Suppressor macrophage (primary cell): ENCODE results near the gene COA3.

Source experiments
- DNase-seq, 4 experiments: peaks; one replicate each; pipeline ENCODE4 v3.0.0-alpha.2; 2020 to 2022

The COA3 gene

DNA sequence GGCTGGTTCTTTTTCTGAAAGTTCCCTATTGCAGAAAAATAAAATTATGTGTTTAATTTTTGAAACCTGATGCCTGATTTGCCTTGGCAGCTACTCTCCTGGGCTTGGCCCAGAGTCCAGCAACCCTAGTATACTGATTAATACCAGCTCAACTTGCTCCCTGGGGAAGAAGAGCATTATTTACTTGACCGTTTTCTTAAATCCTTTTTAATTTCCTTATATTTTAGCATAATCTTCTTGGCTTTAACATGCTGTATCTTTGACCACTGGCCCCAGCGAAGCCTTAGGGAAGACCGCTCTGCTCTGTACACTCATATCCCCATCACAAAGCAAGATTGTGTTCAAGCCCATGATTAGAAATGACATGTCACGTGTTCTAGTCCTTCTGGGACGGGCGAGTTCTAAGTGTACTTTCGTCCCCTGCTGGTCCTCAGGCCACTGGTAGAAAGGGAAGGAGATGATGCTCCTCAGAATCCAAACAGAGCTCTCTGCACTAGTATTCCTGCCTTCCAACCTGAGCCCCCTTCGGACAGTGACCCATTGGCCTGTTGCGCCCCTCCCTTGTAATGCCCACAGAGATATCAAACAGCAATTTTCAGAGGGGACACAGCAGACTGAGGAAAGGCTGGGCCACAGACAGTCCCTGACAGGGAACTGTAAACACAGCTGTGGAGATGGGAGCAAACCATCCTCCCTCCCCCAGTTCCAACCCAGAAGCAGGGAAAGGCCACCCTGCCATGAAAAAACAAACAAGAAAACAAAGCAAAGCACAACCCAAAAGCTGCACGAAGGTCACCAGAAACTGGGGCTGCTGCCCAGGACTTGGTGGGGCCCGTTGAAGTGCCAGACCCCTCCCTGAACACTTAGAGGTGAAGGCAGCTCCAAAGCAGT, 49.4 kb downstream of the COA3 start:
- no peak for DNase-seq

DNA sequence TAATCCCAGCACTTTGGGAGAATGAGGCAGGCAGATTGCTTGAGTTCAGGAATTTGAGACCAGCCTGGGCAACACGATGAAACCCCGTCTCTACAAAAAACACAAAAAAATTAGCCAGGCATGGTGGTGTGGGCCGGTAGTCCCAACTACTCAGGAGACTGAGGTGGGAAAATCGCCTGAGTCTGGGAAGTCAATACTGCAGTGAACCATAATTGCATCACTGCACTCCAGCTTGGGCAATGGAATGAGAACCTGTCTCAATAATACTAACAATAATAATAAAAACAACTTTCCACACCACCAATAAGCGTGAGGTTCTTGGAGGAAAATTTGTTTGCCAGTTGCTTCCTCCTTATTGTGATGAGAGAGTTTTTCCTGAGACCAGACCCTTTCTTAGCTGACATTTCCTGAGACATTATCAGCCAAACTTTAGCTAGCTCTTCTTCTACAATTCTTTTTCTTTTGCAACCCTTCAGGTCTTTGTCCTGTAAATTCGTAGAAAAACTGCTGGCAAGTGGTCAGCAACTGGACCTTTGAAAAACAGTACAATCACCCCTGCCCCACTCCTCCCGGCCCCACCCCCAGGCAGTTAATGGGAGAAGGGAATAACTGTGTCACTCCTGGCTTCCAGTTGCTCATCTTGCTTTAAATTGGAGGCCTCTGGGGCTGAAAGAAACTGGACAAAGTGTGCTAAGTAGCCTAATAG, 50.1 kb downstream of the COA3 start:
- DNase-seq, result no peak
